Loucy (cell line): ENCODE measurements around the gene B4GALNT1.

Source experiments
- EZH2phosphoT487 ChIP-seq: fragments of 200-600 bp; IDR thresholded peaks from 2 replicates; pipeline ENCODE4 v1.6.1; 2018; ENCODE audit warnings: antibody characterized with exemption, mild to moderate bottlenecking, moderate library complexity, borderline replicate concordance
- TF ChIP-seq, protein P1 (sequence below): fragments of 200-600 bp; sonication (generic); conservative IDR thresholded peaks from 2 replicates; pipeline ENCODE4 v1.5.1; 2014; ENCODE audit warnings: mild to moderate bottlenecking, antibody characterized with exemption, low read length

DNA sequence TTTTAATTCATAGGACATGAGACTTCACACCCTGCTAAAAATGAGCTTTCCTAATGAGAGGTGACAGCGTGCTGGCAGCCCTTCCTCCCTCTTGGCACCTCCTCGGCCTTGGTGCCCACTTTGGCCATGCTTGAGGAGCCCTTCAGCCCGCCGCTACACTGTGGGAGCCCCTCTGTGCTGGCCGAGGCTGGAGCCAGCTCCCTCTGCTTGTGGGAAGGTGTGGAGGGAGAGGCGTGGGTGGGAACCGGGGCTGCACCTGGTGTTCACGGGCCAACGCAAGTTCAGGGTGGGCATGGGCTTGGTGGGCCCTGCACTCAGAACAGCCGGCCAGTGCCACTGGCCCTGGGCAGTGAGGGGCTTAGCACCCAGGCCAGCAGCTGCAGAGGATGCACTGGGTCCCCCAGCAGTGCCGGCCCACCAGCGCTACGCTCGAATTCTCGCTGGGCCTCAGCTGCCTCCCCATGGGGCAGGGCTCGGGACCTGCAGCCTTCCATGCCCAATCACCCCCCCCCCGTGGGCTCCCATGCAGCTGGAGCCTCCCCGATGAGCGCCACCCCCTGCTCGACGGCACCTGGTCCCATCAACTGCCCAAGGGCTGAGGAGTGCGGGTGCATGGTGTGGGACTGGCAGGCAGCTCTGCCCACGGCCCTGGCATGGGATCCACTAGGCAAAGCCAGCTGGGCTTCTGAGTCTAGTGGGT lies 22.7 kb upstream of the B4GALNT1 start:
- TF ChIP-seq, protein P1, sequence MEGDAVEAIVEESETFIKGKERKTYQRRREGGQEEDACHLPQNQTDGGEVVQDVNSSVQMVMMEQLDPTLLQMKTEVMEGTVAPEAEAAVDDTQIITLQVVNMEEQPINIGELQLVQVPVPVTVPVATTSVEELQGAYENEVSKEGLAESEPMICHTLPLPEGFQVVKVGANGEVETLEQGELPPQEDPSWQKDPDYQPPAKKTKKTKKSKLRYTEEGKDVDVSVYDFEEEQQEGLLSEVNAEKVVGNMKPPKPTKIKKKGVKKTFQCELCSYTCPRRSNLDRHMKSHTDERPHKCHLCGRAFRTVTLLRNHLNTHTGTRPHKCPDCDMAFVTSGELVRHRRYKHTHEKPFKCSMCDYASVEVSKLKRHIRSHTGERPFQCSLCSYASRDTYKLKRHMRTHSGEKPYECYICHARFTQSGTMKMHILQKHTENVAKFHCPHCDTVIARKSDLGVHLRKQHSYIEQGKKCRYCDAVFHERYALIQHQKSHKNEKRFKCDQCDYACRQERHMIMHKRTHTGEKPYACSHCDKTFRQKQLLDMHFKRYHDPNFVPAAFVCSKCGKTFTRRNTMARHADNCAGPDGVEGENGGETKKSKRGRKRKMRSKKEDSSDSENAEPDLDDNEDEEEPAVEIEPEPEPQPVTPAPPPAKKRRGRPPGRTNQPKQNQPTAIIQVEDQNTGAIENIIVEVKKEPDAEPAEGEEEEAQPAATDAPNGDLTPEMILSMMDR: no peak
- no peak for TF ChIP-seq EZH2phosphoT487
